ENCODE data around the gene RAB27A.

DNA sequence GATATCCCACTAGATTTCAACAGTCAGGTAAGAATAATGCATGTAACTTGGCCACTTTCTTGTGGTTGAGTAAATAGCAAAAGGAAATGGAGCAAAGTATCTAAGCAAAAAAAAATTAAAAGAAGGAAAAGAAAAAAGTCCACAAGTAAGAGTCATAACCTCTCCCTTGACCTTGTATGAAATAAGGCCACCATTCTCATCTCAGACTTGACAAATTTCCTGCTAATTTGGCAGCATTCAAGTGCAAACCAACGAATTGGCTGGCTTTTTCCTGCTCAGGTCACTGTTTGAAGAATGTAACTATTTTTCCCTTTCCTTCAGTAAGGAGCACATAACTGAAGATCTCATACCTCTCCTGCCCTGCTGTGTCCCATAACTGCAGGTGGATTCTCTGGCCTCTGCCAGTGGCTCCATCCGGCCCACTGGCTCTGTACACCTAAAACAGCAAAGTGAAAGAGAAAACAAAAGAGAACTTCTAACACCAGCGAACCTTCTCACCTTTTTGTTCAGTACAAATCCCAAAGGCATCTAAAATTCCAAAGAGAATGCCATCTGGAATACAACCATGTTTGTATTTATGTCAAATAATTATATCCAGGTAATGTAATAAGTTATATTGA is 59.5 kb downstream of the RAB27A start:
- no peak for TF ChIP-seq TAF1 (IDR thresholded peaks at IDR 0.05; ENCODE audit: borderline replicate concordance, low read depth, low read length)
- TF ChIP-seq, protein P1, sequence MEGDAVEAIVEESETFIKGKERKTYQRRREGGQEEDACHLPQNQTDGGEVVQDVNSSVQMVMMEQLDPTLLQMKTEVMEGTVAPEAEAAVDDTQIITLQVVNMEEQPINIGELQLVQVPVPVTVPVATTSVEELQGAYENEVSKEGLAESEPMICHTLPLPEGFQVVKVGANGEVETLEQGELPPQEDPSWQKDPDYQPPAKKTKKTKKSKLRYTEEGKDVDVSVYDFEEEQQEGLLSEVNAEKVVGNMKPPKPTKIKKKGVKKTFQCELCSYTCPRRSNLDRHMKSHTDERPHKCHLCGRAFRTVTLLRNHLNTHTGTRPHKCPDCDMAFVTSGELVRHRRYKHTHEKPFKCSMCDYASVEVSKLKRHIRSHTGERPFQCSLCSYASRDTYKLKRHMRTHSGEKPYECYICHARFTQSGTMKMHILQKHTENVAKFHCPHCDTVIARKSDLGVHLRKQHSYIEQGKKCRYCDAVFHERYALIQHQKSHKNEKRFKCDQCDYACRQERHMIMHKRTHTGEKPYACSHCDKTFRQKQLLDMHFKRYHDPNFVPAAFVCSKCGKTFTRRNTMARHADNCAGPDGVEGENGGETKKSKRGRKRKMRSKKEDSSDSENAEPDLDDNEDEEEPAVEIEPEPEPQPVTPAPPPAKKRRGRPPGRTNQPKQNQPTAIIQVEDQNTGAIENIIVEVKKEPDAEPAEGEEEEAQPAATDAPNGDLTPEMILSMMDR (IDR thresholded peaks at IDR 0.05) = no peak
- no peak for TF ChIP-seq EZH2phosphoT487 (IDR thresholded peaks at IDR 0.05; ENCODE audit: borderline replicate concordance, low read depth)
